Fibroblast of skin of scalp (primary cell): ENCODE results near the gene LIMD2.

Experiments used
- DNase-seq: peaks from one replicate; pipeline ENCODE4 v3.0.0-alpha.2; 2013

The LIMD2 gene

GRCh38 chr17:63700528-63701455 lies 867 bp upstream of the LIMD2 start:
- peak; percentile 61 for DNase-seq

- DNase-seq: peak; percentile 72
Observed at GRCh38 chr17:63698886-63699637, 863 bp downstream of the LIMD2 start.

GRCh38 chr17:63698381-63698885 lies 1.5 kb downstream of the LIMD2 start:
- no peak for DNase-seq

GRCh38 chr17:63697341-63698286 lies 2.3 kb downstream of the LIMD2 start:
- DNase-seq: peak; percentile 36

GRCh38 chr17:63696381-63696961 lies 3.5 kb downstream of the LIMD2 start:
- DNase-seq: peak; percentile 37

- no peak for DNase-seq
Observed at GRCh38 chr17:63695889-63696288, 4.0 kb downstream of the LIMD2 start.

- DNase-seq: no peak
Observed at GRCh38 chr17:63694950-63695773, 4.8 kb downstream of the LIMD2 start.

GRCh38 chr17:63694229-63694949 lies 5.5 kb downstream of the LIMD2 start:
- DNase-seq: peak; percentile 48

GRCh38 chr17:63693411-63694113 lies 6.4 kb downstream of the LIMD2 start:
- DNase-seq: no peak

- DNase-seq: no peak
Observed at GRCh38 chr17:63692195-63692816, 7.6 kb downstream of the LIMD2 start.

GRCh38 chr17:63689479-63689878 lies 10.4 kb downstream of the LIMD2 start:
- DNase-seq: no peak

- no peak for DNase-seq
Observed at GRCh38 chr17:63688396-63689020, 11.4 kb downstream of the LIMD2 start.

GRCh38 chr17:63686138-63686685 lies 13.7 kb downstream of the LIMD2 start:
- no peak for DNase-seq

GRCh38 chr17:63685578-63685977 lies 14.3 kb downstream of the LIMD2 start:
- no peak for DNase-seq

GRCh38 chr17:63685041-63685440 lies 14.9 kb downstream of the LIMD2 start:
- no peak for DNase-seq

- DNase-seq: no peak
Observed at GRCh38 chr17:63682981-63683380, 16.9 kb downstream of the LIMD2 start.

- DNase-seq: no peak
Observed at GRCh38 chr17:63682441-63682840, 17.5 kb downstream of the LIMD2 start.

- DNase-seq: no peak
Observed at GRCh38 chr17:63681530-63681929, 18.4 kb downstream of the LIMD2 start.
